HEK293T (cell line): ENCODE data around the gene CD69.

Experiments used
- CTCF ChIA-PET: fragments of 350-600 bp; formaldehyde crosslinking; extraction: SDS; loops from one replicate; lab custom pipeline; 2021; ENCODE audit warnings: antibody characterized with exemption, inconsistent platforms; lab: Yijun Ruan, JAX
- POLR2A ChIA-PET: fragments of 350-600 bp; formaldehyde crosslinking; extraction: SDS; loops from one replicate; lab custom pipeline; 2020; ENCODE audit warnings: antibody characterized with exemption, inconsistent platforms; lab: Yijun Ruan, JAX
- DNase-seq: peaks from one replicate; pipeline ENCODE4 v3.0.0; 2012; ENCODE audit warnings: mixed read lengths; ENCODE audit errors: extremely low spot score
- ARNT ChIP-seq: fragments of 450-650 bp; IDR thresholded peaks from 2 replicates; pipeline ENCODE4 v1.6.1; 2017; ENCODE audit warnings: mild to moderate bottlenecking
- BHLHE40 ChIP-seq: fragments of 450-650 bp; IDR thresholded peaks from 2 replicates; pipeline ENCODE4 v1.6.1; 2016; ENCODE audit warnings: mild to moderate bottlenecking, moderate library complexity, borderline replicate concordance
- CTBP1 ChIP-seq: fragments of 450-650 bp; IDR thresholded peaks from 2 replicates; pipeline ENCODE4 v1.6.1; 2016; ENCODE audit warnings: borderline replicate concordance
- ELF4 ChIP-seq: fragments of 450-650 bp; IDR thresholded peaks from 2 replicates; pipeline ENCODE4 v1.6.1; 2017; ENCODE audit warnings: antibody characterized with exemption
- FOXA1 ChIP-seq: fragments of 450-650 bp; IDR thresholded peaks from 2 replicates; pipeline ENCODE4 v1.6.1; 2016; ENCODE audit warnings: mild to moderate bottlenecking
- FOXK2 ChIP-seq: fragments of 450-650 bp; IDR thresholded peaks from 2 replicates; pipeline ENCODE4 v1.6.1; 2016; ENCODE audit warnings: mild to moderate bottlenecking
- FOXM1 ChIP-seq: fragments of 450-650 bp; IDR thresholded peaks from 2 replicates; pipeline ENCODE4 v1.6.1; 2017; ENCODE audit warnings: mild to moderate bottlenecking, borderline replicate concordance
- HDGF ChIP-seq: fragments of 450-650 bp; IDR thresholded peaks from 2 replicates; pipeline ENCODE4 v1.6.1; 2017; ENCODE audit warnings: antibody characterized with exemption, borderline replicate concordance
- L3MBTL2 ChIP-seq: fragments of 450-650 bp; conservative IDR thresholded peaks from 2 replicates; pipeline ENCODE4 v1.6.1; 2016; ENCODE audit warnings: mild to moderate bottlenecking
- LEF1 ChIP-seq: fragments of 450-650 bp; IDR thresholded peaks from 2 replicates; pipeline ENCODE4 v1.6.1; 2017; ENCODE audit warnings: mild to moderate bottlenecking, borderline replicate concordance
- NFRKB ChIP-seq: fragments of 450-650 bp; IDR thresholded peaks from 2 replicates; pipeline ENCODE4 v1.6.1; 2016; ENCODE audit warnings: mild to moderate bottlenecking, moderate library complexity
- SP1 ChIP-seq: fragments of 450-650 bp; IDR thresholded peaks from 2 replicates; pipeline ENCODE4 v1.6.1; 2017
- SUZ12 ChIP-seq: fragments of 450-650 bp; IDR thresholded peaks from 2 replicates; pipeline ENCODE4 v1.6.1; 2016; ENCODE audit warnings: mild to moderate bottlenecking
- TARDBP ChIP-seq: fragments of 450-650 bp; IDR thresholded peaks from 2 replicates; pipeline ENCODE4 v1.6.1; 2016
- ZNF384 ChIP-seq: fragments of 450-650 bp; IDR thresholded peaks from 2 replicates; pipeline ENCODE4 v1.6.1; 2016
- TF ChIP-seq, protein P1 (sequence below): fragments of 450-650 bp; IDR thresholded peaks from 2 replicates; pipeline ENCODE4 v1.6.1; 2016

The CD69 gene

DNA sequence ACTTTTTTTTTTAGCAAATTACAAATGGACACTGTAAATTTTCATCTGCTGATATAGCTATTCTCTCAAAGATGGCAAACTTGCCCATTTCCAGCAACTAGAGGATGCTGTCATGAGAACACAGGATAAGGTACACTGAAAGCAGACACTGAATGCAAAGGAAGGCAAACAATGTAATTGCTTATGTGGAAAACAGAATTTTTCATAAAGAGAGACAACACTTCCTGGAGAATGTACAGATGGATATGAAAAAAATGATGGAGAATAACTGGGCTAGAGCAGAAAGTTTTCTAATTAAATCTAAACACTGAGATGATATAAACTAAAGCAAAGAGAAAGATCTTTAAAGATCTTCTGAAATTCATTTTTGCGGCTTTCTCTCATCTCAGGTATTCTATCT lies 581 bp downstream of the CD69 start:
- ChIA-PET POLR2A (no interaction called here), CTCF (interaction anchor here (0.6 to 3.0 kb wide), 2 partner anchors 9 to 13 kb away, joined by 3 to 10 read pairs; no protein-coding TSS in a partner anchor)
- DNase-seq, result no peak
- TF ChIP-seq ZNF384, result no peak
- TF ChIP-seq, protein P1, sequence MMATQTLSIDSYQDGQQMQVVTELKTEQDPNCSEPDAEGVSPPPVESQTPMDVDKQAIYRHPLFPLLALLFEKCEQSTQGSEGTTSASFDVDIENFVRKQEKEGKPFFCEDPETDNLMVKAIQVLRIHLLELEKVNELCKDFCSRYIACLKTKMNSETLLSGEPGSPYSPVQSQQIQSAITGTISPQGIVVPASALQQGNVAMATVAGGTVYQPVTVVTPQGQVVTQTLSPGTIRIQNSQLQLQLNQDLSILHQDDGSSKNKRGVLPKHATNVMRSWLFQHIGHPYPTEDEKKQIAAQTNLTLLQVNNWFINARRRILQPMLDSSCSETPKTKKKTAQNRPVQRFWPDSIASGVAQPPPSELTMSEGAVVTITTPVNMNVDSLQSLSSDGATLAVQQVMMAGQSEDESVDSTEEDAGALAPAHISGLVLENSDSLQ, result no peak
- TF ChIP-seq FOXM1, result no peak
- TF ChIP-seq LEF1, result no peak
- no peak for TF ChIP-seq CTBP1
- TF ChIP-seq FOXA1, result no peak
- no peak for TF ChIP-seq ARNT
- TF ChIP-seq L3MBTL2, result no peak
- TF ChIP-seq BHLHE40, result no peak
- TF ChIP-seq FOXK2, result no peak

DNA sequence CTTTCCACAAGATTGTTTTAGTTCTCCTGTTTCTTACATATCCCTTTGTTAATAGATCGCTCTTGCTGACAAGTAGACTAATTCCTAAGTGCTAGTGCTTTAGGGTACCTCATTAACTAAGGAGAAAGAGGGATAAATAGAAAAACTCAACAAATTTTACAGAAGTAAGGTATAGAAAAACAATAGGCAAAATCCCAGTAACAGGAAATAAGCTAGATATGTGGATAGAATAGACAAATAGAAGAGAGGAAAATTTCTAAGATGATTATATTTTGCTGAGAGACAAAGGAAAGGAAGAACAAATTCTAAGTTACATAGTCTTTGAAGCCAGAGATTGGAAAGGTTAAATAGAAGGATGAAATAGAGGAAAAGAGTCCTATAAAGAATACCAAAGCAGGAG lies 1.0 kb downstream of the CD69 start:
- no peak for DNase-seq
- ChIA-PET POLR2A (no interaction called here), CTCF (interaction anchor here (0.6 kb wide), 1 partner anchor 14 kb away, joined by 3 read pairs; no protein-coding TSS in a partner anchor)
- TF ChIP-seq ARNT, result no peak
- no peak for TF ChIP-seq FOXA1
- no peak for TF ChIP-seq FOXK2
- TF ChIP-seq FOXM1, result no peak
- TF ChIP-seq CTBP1, result no peak
- no peak for TF ChIP-seq LEF1

DNA sequence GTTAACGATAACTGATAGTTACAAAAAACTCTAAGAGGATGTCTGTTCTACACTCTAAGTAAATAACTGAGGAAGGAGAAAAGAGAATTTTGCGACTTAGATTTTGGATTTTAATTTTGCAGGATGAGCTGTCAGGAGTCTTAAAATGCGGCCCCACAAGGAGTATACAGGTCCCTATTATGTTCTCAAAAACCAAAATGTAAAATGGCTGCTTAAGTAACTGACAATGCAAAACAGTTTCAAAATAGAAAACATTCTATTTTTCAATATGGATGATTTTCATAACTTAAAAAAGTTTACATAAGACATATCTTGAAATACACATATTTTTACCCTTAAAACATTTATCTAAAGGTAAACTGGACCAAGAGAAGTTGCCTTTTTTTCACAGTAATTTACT lies 2.6 kb downstream of the CD69 start:
- CTCF ChIA-PET, result no interaction called here
- no peak for DNase-seq
- TF ChIP-seq HDGF, result no peak
- TF ChIP-seq TARDBP, result no peak
- TF ChIP-seq L3MBTL2, result no peak
- no peak for TF ChIP-seq CTBP1
- no peak for TF ChIP-seq FOXA1
- no peak for TF ChIP-seq LEF1
- TF ChIP-seq NFRKB, result no peak
- POLR2A ChIA-PET, result no interaction called here

DNA sequence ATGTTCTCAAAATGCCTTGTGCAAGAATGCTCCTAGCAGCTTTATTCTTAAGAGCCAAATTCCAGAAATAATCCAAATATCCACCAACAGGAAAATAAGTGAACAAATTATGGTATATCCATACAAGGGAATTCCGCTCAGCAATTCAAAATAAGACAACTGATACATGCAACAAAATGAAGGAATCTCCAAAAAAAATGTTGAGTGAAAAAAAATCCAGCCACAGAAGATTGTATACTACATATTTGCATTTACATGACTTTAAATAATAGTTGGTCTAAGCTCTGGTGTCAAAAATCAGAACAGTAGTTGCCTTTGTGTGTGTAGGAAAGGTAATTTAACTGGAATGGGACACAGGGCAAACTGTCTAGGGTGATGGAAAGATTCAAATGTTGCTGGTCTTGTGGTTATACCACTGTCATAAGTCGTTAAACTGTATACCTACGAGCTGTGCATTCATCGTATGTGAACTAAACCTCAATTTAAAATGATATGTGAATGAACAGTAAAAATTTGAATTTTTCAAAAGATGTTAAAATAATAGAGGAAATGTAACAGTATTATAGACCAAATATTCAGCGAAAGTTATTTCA lies 3.2 kb downstream of the CD69 start:
- no peak for DNase-seq
- TF ChIP-seq ARNT (no peak), ELF4 (no peak)
- ChIA-PET POLR2A (no interaction called here), CTCF (no interaction called here)

DNA sequence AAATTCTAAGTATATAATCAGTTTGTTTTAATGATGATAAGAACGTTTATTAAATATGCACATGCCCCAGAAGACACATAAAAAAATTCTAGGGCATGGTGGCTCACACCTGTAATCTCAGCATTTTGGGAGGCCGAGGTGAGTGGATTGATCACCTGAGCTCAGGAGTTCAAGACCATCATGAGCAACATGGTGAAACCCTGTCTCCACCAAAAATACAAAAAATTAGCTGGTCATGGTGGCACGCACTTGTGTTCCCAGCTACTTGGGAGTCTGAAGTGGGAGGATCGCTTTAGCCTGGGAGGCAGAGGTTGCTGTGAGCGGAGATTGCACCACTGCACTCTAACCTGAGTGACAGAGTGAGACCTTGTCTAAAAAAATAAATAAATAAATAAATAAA lies 4.0 kb downstream of the CD69 start:
- ChIA-PET CTCF (no interaction called here), POLR2A (no interaction called here)
- no peak for DNase-seq
- TF ChIP-seq LEF1, result no peak
- TF ChIP-seq CTBP1, result no peak
- no peak for TF ChIP-seq ZNF384
- TF ChIP-seq ELF4, result no peak

DNA sequence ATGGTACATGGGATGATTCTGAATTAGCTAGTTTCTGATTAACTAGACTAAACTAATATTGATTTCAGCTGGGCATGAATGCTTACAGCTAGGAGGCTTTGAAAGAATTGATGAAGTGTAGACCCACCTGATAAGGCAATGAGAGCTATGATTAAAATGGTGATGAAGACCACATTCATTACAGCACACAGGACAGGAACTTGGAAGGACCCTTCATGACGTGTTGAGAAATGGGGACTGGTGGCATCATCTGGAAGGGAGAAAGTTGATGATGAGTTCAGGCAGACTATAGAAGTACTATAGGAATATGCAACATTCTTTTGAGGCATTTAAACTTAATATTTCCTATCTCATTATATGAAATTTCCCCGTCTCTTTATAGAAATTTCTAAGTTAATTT lies 4.5 kb downstream of the CD69 start:
- CTCF ChIA-PET, result no interaction called here
- POLR2A ChIA-PET, result no interaction called here
- TF ChIP-seq NFRKB, result no peak
- TF ChIP-seq, protein P1, result no peak
- TF ChIP-seq SP1, result no peak
- no peak for TF ChIP-seq L3MBTL2
- TF ChIP-seq BHLHE40, result no peak
- TF ChIP-seq ZNF384, result no peak
- no peak for TF ChIP-seq LEF1
- TF ChIP-seq ARNT, result no peak
- no peak for TF ChIP-seq SUZ12
- TF ChIP-seq FOXK2, result no peak
- TF ChIP-seq TARDBP, result no peak
- TF ChIP-seq CTBP1, result no peak
- DNase-seq, result no peak

DNA sequence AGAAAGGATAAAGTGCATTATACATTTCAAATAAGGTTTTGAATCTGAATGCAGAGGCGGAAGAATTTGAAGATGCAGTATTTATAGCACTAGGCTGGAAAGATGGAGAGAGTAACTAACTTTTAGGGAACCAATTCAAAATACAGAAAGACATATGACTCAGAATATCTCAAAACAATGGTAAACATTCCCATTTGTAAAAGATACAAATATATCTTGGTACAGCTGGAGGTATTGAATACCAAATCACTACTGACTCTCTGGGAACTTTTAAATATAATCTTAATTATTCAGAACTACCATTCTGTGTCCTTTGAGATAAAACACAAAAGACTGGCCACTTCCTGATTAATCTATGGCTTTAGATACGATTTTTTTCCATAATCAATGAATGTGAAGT lies 5.1 kb downstream of the CD69 start:
- DNase-seq, result no peak
- TF ChIP-seq, protein P1, result no peak
- TF ChIP-seq FOXM1 (no peak), CTBP1 (no peak), ELF4 (no peak), L3MBTL2 (no peak)
- CTCF ChIA-PET, result no interaction called here
- POLR2A ChIA-PET, result no interaction called here

DNA sequence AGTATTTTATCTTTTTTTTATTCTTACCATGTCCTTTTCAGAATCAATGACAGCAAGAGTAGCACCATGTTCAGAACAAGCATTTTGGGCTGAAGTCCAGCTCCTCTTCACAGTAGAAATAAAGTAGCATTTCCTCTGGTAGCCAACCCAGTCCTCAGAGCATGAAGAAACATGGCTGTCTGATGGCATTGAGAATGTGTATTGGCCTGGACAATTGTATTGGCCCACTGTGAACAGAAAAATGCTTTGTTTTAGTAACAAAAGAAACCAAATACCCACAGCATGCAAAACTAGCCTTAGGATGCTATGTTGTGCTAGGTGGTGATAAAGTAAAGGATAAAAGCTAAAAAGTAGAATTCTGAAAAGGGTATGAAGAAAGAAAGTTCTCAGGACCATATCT lies 5.7 kb downstream of the CD69 start:
- CTCF ChIA-PET, result no interaction called here
- no peak for DNase-seq

More for the DNA sequence above, 5.7 kb downstream of the CD69 start:
- POLR2A ChIA-PET, result no interaction called here
- TF ChIP-seq FOXA1 (no peak), BHLHE40 (no peak), SUZ12 (no peak)
